Stimulated activated CD4-positive, alpha-beta T cell treated with anti-CD3 and anti-CD28 coated beads, TNF-alpha, amount 100 ng/mL, for 48 hours (primary cell): ENCODE results near the gene PPP1R9B.

Experiments used
- DNase-seq, 3 donors: peaks; one replicate each; pipeline ENCODE4 v3.0.0-alpha.2; 2020; ENCODE audit warnings: low read depth in 3 of 3

The PPP1R9B gene, protein sequence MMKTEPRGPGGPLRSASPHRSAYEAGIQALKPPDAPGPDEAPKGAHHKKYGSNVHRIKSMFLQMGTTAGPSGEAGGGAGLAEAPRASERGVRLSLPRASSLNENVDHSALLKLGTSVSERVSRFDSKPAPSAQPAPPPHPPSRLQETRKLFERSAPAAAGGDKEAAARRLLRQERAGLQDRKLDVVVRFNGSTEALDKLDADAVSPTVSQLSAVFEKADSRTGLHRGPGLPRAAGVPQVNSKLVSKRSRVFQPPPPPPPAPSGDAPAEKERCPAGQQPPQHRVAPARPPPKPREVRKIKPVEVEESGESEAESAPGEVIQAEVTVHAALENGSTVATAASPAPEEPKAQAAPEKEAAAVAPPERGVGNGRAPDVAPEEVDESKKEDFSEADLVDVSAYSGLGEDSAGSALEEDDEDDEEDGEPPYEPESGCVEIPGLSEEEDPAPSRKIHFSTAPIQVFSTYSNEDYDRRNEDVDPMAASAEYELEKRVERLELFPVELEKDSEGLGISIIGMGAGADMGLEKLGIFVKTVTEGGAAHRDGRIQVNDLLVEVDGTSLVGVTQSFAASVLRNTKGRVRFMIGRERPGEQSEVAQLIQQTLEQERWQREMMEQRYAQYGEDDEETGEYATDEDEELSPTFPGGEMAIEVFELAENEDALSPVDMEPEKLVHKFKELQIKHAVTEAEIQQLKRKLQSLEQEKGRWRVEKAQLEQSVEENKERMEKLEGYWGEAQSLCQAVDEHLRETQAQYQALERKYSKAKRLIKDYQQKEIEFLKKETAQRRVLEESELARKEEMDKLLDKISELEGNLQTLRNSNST

DNA sequence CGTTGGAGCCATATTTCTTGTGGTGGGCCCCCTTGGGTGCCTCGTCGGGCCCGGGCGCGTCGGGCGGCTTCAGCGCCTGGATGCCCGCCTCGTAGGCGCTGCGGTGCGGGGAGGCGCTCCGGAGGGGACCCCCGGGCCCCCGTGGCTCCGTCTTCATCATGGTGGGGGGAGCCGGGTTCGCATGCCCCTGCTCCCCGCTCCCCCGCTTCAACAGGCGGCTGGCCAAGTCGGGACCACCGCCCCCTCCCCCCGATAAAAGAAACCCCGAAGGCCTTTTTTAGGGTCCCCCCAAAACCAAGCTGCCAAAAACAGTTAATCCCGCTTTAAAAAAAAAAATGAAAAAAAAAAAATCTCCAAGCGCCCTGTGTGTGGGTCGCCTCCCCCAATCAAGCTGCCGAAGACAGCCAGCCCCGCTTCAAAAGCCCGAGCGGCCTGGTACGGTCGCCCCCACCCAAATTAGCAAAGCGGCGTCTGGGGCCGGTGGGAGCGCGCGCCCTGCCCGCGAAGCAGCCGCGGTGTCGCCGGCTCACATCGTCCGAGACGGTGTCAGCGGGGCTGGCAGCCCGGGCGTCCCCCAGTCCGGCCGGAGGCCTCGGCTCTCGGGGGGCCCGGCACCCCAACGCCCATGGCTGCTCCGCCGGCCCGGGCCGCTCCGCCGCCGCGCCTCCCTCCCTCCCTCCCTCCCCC lies at the start of gene PPP1R9B:
Gene PPP1R9B, minus strand, starts transcription at position 324 of the 687 bp plus-strand sequence. Its CDS starts 164 bp downstream, at position 160.
- no peak for DNase-seq

DNA sequence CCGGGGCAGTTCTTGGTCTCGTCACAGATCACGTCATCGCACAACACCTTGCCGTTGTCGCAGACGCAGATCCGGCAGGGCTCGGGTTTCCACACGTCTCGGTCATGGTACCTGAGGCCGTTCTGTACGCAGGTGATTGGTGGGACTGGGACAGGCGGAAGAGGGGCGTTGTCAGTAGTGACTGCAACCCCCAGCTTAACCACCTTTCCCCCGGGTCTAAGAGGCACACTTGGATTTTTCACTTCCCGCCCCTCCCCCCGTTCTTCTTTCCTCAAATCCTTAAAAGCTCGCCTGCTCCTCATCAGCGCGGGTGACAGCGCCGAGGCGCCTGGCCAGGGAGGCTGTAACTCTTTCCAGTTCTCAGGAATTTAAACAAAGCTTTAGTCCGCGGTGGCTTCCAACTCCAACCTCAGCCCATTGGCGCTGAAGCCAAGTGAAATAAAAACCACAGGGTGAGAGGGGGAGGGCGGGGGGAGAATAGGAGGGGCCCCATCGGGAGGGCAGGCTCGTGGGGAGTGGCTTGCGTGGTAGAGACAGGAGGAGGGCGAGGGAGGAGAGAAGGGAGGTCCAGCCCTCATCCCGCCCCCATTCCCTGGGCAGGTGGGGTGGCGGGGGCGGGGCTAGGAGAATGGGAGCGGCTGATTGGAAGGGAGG lies 49.5 kb upstream of the PPP1R9B start:
- DNase-seq: peak; percentile 40 to 61 (median 41)

DNA sequence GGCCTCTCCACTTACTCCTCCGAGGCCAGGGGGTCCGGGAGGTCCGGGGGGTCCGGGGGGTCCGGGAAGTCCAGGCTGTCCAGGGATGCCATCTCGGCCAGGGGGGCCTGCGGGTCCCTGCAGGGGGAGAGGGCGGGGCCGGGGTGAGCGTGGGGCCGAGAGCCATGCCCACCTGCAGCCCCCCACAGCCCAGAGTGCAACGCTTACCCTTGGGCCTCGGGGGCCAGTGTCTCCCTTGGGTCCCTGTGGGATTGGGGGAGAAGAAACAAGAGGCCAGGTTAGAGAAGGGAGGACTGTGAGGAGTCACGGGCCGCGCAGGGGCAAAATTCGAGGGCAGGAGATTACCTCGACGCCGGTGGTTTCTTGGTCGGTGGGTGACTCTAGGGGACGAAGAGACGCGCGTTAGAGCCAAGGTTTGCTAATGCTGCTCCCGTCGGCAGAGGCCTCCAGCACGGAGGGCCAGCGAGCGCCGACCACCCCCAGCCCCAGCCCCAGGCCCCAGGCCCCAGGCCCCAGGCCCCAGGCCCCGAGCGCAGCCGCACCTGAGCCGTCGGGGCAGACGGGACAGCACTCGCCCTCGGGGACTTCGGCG lies 48.8 kb upstream of the PPP1R9B start:
- no peak for DNase-seq

DNA sequence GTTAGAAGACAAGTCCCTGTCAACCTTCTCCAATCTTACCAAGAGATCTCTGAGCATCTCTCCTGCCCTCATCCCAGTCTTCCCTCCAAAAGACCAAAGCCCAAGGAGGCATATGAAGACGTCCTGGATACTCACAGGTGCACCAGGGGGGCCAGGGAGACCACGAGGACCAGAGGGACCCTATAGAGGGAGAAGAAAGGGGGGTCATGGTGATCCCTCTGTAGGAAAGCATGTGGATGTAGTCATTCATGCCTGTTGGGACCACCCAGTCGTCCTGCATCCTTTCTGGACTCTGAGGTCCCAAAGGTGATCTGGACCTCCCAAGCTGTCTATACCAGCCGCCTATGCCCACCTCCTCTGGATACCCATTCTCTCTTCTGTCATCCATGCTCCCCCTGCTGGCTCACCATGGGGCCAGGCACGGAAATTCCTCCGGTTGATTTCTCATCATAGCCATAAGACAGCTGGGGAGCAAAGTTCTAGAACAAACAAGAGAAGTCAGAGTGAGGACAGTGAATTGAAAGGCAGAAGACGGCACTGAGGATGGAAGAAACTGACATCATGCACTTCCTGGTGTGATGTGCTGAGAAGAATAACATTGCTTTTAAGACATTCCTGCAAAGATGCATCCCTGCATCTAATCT lies 47.7 kb upstream of the PPP1R9B start:
- peak in 2 of 3 donors; percentile 38 to 61 for DNase-seq

DNA sequence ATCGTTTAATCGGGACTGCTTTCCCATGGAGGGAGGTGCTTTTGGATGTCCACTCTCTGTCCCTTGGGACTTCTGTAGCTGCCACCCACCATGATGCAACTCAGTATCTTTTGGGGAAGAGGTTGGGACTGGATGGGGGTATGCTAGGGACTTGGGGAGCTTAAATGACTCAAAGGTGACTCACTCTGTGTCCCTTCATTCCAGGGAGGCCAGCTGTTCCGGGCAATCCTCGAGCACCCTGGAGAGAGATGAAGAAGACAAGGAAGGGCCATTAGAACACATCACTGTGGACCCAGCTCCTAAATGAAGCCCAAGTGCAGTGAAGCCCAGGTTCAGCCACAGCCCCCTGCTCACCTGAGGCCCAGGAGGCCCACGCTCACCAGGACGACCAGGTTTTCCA lies 46.3 kb upstream of the PPP1R9B start:
- no peak for DNase-seq

DNA sequence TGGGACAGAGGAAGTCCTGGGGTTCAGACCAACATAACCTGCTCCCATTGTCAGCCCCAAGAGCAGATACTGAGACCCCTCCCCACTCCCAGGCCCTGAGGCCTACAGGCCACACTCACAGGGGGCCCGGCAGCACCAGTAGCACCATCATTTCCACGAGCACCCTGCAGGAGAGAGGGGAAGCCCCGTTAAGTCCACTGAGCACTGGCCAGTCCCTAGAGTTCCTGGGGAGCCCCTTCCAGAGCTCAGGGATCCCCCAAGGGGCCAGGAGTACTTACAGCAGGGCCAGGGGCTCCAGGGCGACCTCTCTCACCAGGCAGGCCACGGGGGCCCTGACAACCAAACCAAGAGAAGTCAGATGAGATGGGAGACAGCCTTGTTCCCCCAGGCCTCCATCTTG lies 45.6 kb upstream of the PPP1R9B start:
- no peak for DNase-seq

DNA sequence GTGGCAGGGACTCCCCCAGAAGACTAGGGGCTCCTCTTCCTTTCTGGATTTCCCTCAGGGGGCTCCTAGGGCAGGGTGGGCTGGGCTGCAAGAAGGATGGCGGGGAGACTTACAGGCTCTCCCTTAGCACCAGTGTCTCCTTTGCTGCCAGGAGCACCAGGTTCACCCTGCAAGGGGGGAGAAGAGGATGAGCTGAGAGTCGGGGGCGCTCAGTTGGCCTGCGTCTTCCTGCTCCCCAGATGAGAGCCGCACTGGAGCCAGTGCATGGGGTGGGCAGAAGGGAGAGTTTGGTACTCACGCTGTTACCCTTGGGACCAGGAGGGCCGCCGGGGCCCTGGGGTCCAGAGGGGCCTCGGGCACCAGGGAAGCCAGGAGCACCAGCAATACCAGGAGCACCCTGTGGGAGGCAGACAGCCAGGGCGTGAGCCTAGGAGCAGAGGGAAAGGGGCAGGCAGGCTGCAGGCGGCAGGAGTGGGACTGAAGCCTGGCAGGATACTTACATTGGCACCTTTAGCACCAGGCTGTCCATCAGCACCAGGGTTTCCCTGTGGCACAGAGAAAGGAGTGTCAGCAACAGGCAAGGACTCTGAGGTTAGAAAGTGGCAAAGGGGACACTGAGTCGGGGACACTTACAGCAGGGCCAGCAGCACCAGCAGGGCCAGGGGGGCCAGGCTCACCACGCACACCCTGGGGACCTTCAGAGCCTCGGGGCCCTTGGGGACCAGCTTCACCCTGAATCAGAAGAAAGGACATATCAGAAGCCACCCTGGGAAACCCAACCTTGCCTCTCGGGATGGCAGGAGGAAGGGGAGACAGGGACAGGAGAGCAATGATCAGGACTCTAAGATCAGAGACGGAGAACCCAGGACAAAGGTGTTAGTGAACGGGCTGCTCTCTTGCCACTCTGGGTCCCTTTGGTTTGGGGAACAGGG lies 44.7 kb upstream of the PPP1R9B start:
- no peak for DNase-seq

DNA sequence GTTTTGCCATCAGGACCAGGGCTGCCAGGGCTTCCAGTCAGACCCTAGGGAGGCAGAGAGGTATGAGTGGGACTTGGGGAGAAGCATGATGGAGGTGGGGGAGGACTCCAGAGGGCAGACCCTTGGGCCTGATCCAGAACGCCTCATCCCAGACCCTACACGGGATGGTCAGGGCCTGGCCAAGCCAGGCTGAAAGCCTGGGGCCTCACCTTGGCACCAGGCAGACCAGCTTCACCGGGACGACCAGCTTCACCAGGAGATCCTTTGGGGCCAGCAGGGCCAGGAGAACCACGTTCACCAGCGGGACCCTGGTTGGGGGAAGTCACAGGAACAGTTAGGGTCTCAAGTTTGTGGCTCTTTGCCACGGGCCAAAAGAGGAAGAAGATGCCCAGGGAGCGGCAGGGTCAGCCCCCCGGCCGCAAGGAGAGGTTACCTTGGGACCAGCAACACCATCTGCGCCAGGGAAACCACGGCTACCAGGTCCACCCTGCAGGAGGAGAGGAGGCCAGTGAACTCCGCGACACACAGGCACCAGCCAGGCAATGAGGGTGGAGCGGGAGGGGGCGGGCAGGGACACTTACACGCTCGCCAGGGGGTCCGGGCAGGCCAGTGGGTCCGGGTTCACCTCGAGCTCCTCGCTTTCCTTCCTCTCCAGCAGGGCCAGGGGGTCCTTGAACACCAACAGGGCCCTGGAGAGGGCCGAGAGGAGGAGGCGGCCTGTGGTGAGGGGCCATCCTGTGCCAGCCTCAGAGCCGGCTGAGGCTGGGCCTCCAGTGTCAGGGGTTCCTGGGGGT lies 43.9 kb upstream of the PPP1R9B start:
- DNase-seq: no peak

DNA sequence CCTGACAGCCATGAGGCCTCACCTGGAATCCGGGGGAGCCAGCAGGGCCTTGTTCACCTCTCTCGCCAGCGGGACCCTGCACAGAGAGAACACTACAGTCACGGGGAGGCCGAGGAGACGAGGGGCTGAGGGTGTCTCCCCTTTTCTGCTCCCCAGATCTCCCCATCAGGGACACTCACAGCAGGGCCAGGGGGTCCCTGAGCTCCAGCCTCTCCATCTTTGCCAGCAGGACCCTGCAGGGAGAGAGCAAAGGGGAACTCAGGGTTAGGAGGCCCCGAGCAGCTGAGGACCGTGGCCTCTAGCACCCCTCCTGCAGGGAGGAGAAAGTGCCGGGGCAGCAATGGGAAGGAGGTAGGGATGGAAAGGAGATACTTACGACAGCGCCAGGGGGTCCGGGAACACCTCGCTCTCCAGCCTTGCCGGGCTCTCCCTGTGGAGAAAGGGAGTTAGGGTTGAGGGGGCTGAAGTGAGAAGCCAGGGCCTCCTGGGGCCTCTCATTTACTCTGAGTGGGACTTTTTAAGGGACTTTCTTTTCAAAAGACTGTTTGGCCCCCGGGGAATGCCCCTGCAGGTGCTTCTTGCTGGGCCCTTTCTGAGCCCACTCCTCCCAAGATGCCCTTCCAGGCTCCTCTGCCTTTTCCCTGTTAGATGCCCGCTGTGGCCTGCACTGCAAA lies 42.3 kb upstream of the PPP1R9B start:
- DNase-seq: no peak

DNA sequence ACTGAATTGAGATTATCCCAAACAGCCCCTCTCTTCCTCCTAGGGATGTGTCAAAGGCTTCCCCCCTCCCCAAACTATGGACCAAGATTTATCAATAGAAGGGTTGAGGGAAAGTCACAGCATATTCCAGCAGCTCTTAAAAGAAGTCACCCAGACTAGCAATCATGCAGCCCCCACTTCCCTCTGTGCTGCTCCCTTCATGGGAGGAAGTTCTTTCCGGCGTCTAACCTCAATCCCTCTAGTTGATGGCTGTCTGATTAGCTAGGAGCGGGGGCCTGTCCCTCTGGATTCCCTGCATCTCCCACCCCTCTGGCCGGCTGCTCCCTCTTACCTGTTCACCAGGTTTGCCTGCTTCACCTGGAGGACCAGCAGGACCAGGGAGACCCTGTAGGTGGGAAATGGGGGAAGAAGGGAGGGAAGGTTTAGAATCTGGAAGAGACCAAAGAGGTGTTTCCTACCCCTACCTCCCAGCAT lies 41.7 kb upstream of the PPP1R9B start:
- no peak for DNase-seq

DNA sequence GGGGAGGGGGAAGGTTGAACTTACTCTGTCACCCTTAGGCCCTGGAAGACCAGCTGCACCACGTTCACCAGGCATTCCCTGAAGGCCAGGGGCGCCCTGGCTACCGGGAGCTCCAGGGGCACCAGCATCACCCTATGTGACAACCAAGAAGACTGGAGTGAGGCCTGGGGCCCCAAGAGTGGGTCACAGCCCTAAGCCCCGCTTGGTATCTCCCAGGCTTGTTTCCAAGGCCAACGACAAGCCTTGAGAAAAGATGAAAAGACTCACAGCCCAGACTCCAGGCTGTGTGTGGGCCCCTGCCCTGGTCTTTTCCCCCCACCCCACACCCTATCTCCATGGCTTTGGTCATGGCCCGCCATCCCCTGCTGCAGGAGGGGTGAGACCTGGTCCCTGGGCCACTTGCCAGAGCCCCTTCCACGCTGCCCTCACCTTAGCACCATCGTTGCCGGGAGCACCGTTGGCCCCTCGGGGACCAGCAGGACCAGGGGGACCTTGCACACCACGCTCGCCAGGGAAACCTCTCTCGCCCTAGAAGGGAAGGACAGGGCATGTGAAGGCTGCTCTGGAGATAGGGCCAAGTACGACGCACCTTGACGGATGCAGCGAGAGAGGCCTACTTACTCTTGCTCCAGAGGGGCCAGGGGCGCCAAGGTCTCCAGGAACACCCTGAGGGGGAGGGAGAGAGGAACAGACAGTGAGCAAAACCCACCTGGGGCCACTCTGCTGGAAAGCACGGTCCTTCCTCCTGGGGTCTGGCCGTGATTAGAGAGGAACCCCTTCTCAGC lies 41.1 kb upstream of the PPP1R9B start:
- no peak for DNase-seq

DNA sequence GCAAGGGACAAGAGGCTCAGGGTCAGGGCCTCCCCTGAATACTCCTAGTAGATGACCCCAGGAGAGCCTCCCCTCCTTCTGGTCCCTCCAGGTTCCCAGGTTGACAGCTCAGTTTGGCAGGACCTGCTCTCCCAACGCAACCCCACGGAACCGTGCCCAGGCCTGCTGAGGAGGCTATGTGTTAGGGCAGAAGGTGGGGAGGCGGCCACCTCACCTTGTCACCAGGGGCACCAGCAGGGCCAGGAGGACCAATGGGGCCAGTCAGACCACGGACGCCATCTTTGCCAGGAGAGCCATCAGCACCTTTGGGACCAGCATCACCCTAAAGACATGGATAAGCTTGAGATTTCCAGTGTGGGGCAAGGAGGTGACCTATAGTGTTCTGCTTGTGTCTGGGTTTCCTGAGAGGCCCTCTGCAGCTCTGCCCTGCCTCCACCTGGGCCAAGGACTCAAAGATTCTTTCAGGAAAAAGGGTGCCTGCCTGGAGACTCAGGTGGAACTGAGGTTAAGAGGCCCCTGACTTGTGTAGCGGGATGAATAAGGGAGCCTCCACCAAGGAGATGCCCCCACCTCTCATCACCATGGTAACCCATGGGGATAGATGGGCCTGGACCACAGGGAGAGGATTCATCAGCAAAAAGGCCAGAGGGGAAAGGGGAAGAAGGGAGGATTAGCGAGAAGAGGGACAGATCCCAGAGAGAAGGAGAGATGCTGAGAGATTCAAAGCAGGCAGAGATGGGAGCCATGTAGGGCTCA lies 40.3 kb upstream of the PPP1R9B start:
- DNase-seq: no peak

DNA sequence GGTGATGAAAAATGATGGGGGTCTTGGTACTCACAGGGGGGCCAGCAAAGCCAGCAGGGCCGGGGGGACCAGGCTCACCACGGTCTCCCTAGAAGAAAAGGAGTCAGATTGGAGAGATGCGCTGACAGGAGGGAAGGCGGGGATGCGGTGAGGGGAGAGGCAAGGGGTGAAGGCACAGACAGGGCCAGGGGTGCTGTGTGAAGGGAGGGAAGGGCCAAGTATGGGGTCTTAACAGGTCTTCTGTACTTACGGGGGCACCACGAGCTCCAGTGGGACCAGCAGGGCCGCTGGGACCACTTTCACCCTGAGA lies 39.8 kb upstream of the PPP1R9B start:
- no peak for DNase-seq

DNA sequence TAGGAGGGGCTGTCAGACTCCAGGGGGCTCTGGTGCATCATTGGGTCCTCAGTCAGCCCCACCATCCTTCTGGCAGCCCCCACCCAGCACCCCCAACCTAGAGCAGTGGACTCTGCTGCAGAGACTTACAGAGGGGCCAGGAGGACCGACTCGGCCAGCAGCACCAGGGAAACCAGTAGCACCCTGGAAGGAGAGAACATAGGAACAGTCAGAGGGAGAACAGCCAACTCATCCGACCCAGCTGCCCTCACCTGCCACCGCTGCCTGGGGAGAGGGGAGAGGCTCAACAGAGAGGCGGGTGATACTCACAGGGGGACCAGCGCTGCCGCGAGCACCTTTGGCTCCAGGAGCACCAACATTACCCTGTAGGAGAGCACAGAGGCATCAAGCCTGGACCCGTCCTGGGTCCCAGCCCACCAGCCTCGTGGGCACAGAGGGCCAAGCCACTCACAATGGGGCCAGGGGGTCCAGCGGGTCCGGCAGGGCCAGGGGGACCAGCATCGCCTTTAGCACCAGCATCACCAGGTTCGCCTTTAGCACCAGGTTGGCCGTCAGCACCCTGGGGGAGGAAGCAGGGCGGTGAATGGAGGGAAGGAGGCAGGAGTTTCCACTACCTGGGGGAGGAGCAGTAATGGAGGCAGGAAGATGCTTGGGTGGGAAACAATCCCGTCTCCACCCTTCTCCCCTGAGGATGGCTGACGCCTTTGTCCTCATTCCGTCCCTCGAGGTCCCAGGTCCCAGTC lies 39.2 kb upstream of the PPP1R9B start:
- DNase-seq: no peak

DNA sequence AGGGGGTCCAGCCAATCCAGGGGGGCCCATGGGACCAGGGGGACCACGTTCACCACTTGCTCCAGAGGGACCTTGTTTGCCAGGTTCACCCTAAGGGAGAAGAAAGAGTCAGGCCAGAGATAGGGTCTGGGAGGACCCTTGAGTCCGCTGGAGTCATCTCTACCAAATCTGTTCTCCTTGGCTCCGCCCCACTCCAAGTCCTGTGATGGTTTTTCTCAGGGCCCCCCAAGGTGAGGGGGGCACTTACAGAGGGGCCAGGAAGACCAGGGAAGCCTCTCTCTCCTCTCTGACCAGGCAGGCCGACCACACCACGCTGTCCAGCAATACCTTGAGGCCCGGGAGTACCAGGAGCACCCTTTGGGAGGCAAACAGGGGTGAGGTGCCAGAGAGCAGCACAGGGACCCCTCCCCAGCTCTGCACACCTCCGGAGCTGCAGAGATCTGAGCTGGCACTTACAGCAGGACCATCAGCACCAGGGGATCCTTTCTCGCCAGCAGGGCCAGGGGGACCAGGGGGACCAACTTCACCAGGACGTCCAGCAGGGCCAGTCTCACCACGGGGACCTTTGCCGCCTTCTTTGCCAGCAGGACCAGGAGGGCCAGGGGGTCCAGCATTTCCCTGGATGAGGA lies 38.6 kb upstream of the PPP1R9B start:
- no peak for DNase-seq

DNA sequence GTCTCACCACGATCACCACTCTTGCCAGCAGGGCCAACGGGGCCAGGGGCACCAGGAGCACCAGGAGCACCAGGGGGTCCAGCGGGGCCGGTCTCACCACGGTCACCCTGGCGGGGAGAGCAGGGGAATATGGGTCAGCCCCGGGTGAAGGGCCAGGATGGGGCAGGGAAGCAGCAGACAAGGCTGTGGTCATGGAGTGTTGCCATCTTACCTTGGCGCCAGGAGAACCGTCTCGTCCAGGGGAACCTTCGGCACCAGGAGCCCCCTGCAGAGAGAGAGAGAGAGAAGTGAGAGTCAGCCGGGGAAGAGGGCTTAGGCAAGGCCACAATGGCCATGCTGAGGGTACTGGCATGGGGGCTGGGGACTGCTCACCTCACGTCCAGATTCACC lies 38.0 kb upstream of the PPP1R9B start:
- no peak for DNase-seq
